Rectal smooth muscle tissue (tissue), 1 donor: ENCODE results near the gene TLCD4.

ENCODE experiments used
- H3K27ac ChIP-seq: one replicate; pipeline ENCODE4 v1.7.0; 2013; ENCODE audit warnings: low read depth, low read length, inconsistent platforms
- H3K27me3 ChIP-seq: one replicate; pipeline ENCODE4 v1.7.0; 2013; ENCODE audit warnings: low read length; ENCODE audit not compliant: control insufficient read depth, insufficient read depth
- H3K36me3 ChIP-seq: one replicate; pipeline ENCODE4 v1.7.0; 2013; ENCODE audit warnings: low read length; ENCODE audit not compliant: control insufficient read depth, insufficient read depth
- H3K4me1 ChIP-seq: one replicate; pipeline ENCODE4 v1.7.0; 2013; ENCODE audit warnings: low read length; ENCODE audit not compliant: control insufficient read depth, insufficient read depth
- H3K4me3 ChIP-seq: one replicate; pipeline ENCODE4 v1.7.0; 2013; ENCODE audit warnings: low read length
- H3K9ac ChIP-seq: one replicate; pipeline ENCODE4 v1.7.0; 2013; ENCODE audit warnings: low read length

Gene TLCD4

DNA sequence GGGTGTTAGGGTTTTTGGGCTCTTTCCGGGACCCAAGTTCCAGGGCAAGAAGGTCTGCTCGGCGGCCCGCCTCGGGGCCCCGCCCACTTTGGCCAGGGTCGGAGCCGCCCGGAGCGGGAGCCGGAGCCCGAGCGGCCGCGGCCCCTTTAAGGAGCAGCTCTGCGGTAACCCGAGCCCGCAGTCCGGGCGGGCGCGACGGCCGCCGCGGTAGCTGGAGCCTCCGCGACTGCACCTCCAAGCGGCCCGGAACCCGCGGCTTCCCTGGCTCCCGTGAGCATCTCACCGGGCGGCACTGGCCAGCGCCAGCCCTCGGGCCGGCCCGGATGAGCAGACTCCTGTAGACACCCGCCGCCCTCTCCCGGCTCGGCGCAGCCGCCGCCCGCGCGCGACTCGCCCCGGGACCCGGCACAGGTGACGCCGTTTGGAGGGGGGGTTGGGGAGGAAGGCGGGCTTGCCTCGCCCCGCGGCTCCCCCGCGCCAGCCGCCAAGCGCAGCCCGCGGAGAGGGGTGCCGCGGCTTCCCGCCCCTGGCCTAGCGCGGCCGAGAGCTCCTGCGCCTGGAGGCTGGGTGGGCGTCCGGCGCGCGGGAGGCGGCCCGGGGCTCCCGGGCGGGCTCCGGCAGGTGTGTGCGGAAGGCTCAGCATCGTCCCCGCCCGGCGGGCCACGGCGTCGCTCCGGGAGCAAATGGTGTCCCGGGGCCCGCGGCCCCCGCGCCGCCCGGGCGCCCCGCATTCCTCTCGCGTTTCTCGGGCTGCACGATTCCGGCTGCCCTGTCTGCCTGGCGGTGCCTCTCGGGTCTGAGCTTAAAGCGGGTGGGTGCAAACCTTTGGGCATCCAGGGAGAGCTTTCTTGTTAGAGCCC lies at the start of gene TLCD4:
Gene TLCD4 (plus strand): TSS at position 149 of the 860 bp plus-strand sequence. CDS start 26,547 bp downstream, outside the sequence.
- peaks cover 2% of the 10 kb centered on the region for H3K4me1 ChIP-seq
- peak within 1 kb of the TSS; percentile 28 for H3K27ac ChIP-seq
- peak within 1 kb of the TSS; percentile 45 for H3K9ac ChIP-seq

GRCh38 chr1:95067568-95067967 lies 49.6 kb upstream of the TLCD4 start:
- no peak overlapping the region for H3K4me3 ChIP-seq
- H3K36me3 ChIP-seq, result no peaks in the 10 kb centered on the region
- no peak overlapping the region for H3K27ac ChIP-seq
- H3K27me3 ChIP-seq, result no peaks in the 10 kb centered on the region
- H3K4me1 ChIP-seq, result no peaks in the 10 kb centered on the region
- H3K9ac ChIP-seq, result no peak overlapping the region

More for the DNA sequence above, at the start of gene TLCD4:
- Histone ChIP-seq H3K36me3 (no peaks in the 10 kb centered on the region), H3K27me3 (no peaks in the 10 kb centered on the region), H3K4me3 (peak within 1 kb of the TSS; percentile 83)

GRCh38 chr1:95068956-95069709 lies 48.0 kb upstream of the TLCD4 start:
- no peak overlapping the region for H3K4me3 ChIP-seq
- H3K27ac ChIP-seq, result no peak overlapping the region
- no peaks in the 10 kb centered on the region for H3K4me1 ChIP-seq
- H3K27me3 ChIP-seq, result no peaks in the 10 kb centered on the region
- no peaks in the 10 kb centered on the region for H3K36me3 ChIP-seq
- no peak overlapping the region for H3K9ac ChIP-seq

- no peak overlapping the region for H3K27ac ChIP-seq
- no peaks in the 10 kb centered on the region for H3K36me3 ChIP-seq
These were observed 47.5 kb upstream of the TLCD4 start for GRCh38 chr1:95069710-95070093.

DNA sequence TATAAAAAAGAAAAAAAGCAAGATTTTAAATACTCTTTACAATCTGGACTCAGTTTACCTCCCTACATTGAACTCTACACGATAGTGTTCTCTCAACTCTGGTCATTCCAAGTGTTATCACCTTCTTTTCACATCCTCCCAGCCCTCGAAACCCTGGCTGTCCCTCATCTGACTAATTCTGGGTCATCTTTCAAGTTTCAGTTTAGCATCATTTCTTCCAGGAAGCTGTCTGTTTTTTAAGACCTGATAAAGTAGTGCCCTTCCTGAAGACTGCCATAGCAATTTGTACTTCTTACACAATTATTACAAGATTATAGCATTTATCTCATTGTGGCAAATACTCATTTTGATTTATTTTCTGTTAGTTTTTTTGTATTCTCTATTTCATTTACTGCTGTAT lies 45.6 kb upstream of the TLCD4 start:
- no peaks in the 10 kb centered on the region for H3K36me3 ChIP-seq
- no peak overlapping the region for H3K9ac ChIP-seq
- no peaks in the 10 kb centered on the region for H3K27me3 ChIP-seq
- no peaks in the 10 kb centered on the region for H3K4me1 ChIP-seq
- H3K4me3 ChIP-seq, result peak overlapping the region; percentile 90
- no peak overlapping the region for H3K27ac ChIP-seq

More at GRCh38 chr1:95069710-95070093, 47.5 kb upstream of the TLCD4 start:
- H3K4me1 ChIP-seq, result no peaks in the 10 kb centered on the region
- H3K27me3 ChIP-seq, result no peaks in the 10 kb centered on the region
- no peak overlapping the region for H3K4me3 ChIP-seq
- H3K9ac ChIP-seq, result no peak overlapping the region

DNA sequence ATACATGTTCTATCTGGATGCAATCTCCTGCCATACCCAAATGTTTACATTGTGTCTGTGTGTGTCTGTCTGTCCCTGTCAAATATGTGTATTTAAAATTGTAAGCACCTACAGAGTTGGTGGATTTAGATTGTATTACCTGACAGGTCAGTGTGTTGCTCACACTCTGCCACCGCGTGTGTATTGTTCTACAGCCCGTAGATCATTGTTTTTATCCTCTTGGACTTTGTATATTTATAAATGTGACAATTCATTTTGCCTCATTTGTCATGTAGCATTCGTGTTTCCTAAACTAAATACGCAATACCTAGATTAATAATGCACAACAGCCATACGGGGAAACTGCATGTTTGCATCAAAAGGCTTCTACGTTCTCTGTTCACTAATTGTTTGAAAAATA lies 45.0 kb upstream of the TLCD4 start:
- H3K9ac ChIP-seq, result no peak overlapping the region

GRCh38 chr1:95072532-95073419 lies 44.4 kb upstream of the TLCD4 start, which contains the start of gene ALG14:
Gene ALG14, minus strand, starts transcription at chr1:95072951. Its CDS starts 53 bp downstream, at chr1:95072898.
- H3K9ac ChIP-seq, result peak within 1 kb of the TSS; percentile 63
- peak within 1 kb of the TSS; percentile 90 for H3K4me3 ChIP-seq
- H3K4me1 ChIP-seq, result no peaks in the 10 kb centered on the region
- no peaks in the 10 kb centered on the region for H3K36me3 ChIP-seq
- peak within 1 kb of the TSS; percentile 94 for H3K27ac ChIP-seq
- no peaks in the 10 kb centered on the region for H3K27me3 ChIP-seq

More for the DNA sequence above, 45.0 kb upstream of the TLCD4 start:
- Histone ChIP-seq H3K27ac (peak overlapping the region; percentile 94), H3K27me3 (no peaks in the 10 kb centered on the region), H3K4me3 (peak overlapping the region; percentile 90), H3K4me1 (no peaks in the 10 kb centered on the region), H3K36me3 (no peaks in the 10 kb centered on the region)

DNA sequence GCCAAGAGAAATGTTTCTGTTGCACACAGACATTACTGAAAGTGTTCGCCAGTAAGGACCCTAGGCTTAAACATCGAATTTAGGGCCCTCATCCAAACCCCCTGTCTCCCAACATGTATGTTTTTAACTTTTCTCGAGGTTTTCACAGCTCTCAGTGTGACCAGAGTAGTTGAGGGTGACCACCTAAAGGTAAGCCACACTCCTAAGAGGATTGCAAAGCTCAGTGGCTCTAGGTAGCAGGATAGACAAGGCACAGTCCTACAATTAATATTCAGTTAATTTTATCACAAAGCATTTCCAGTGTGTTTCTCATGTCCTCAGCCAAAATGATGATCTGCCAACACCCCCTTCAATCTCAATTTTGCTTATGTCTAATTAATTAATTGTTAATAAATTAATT lies 43.7 kb upstream of the TLCD4 start:
- no peak overlapping the region for H3K9ac ChIP-seq
- H3K4me3 ChIP-seq, result peak overlapping the region; percentile 90
- no peaks in the 10 kb centered on the region for H3K27me3 ChIP-seq
- H3K36me3 ChIP-seq, result no peaks in the 10 kb centered on the region
- H3K27ac ChIP-seq, result peak overlapping the region; percentile 94
- no peaks in the 10 kb centered on the region for H3K4me1 ChIP-seq

DNA sequence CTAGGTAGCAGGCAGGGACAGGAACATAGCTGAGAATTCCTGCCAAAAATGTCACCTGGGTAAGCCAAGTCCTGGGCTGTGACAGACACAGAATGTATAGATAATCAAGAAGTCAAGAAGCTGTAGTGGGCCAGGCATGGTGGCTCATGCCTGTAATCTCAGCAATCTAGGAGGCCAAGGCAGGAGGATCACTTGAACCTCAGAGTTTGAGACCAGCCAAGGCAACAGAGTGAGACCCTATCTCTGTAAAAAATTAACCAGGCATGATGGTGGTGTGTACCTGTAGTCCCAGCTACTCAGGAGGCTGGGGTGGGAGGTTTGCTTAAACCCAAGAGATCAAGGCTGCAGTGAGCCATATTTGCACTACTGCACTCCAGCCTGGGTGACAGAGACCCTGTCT lies 41.1 kb upstream of the TLCD4 start:
- Histone ChIP-seq H3K27ac (no peak overlapping the region), H3K27me3 (no peaks in the 10 kb centered on the region), H3K36me3 (no peaks in the 10 kb centered on the region), H3K9ac (no peak overlapping the region), H3K4me3 (no peak overlapping the region), H3K4me1 (no peaks in the 10 kb centered on the region)

- H3K9ac ChIP-seq, result no peak overlapping the region
- H3K4me3 ChIP-seq, result no peak overlapping the region
- H3K27ac ChIP-seq, result no peak overlapping the region
- H3K4me1 ChIP-seq, result no peaks in the 10 kb centered on the region
- H3K27me3 ChIP-seq, result no peaks in the 10 kb centered on the region
- H3K36me3 ChIP-seq, result no peaks in the 10 kb centered on the region
These were observed 36.7 kb upstream of the TLCD4 start for GRCh38 chr1:95080446-95080845.

- Histone ChIP-seq H3K27me3 (no peaks in the 10 kb centered on the region), H3K4me1 (no peaks in the 10 kb centered on the region), H3K36me3 (no peaks in the 10 kb centered on the region), H3K4me3 (no peak overlapping the region), H3K27ac (no peak overlapping the region), H3K9ac (no peak overlapping the region)
These were observed 36.3 kb upstream of the TLCD4 start for GRCh38 chr1:95080879-95081278.
